NOMO-1 treated with dmso at 0.1 percent for 144 hours (cell line): ENCODE measurements around the gene TADA3.
"Not testable (repeated sequence)": the region's sequence is repeated elsewhere in the genome, so short reads cannot be mapped to it uniquely, and the experiment has no call there.

ENCODE experiments used
- DNase-seq: peaks from one replicate; lab custom pipeline; 2025; ENCODE audit not compliant: unreplicated experiment; lab: John Stamatoyannopoulos, UW

TADA3 gene

DNA sequence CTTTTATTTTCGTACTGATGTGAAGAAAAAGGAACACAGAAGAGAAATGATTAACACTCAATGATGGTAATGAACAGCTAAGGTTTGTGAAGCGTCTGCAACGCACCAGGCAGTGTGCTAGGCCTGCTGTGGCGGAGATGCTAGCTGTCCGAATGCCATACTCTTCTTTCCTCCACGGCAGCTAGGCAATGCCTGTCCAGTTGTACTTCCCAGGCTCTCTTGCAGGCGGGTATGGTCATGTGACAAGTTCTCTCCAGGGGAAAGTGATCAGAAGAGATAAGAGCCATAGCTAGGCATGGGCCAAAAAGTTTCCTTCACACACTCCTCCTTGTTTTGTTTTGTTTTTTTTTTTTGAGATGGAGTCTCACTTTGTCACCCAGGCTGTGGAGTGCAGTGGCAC, 6.7 kb downstream of the TADA3 start:
- no peak for DNase-seq

DNA sequence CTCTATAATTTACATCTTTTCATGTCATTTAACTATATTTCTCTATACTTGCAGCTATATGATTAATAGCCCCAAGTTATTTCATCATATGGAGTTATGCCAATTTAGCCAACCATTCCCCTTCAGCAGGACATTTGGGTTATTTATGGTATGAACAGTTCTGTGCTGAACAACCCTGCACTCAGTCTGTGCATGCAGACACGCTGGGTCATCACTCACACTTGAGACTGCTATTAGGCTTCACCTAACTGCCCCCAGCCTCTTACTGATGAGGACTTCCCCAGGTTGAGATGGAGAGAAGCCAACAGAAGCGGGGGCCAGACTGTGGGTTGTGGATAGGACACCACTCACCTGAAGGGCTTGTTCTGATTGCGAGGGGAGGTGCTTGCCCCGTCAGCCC, 7.3 kb downstream of the TADA3 start:
- DNase-seq, result no peak

DNA sequence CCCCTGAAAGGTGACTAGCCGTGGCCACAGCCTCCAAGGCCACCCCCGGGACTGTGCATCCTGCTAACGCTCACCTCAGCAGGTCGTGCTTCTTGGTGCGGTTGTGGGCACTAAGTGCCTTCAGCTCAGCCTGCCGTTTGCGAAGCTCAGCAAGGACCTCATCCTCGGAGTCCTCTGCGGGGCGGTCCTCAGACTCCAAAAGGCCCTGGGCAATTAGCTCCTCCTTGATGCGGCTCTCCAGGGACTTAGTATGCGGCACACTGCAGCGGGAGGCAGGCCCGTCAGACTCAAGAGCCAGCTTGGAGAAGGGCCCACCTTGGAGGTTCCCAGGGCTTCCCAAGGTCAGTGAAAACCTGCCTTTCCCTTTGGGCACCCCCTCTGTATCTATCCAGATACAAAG, 8.3 kb downstream of the TADA3 start:
- DNase-seq, result no peak

GRCh38 chr3:9782770-9783169, 9.5 kb downstream of the TADA3 start:
- DNase-seq, result no peak

- DNase-seq, result no peak
Measured at GRCh38 chr3:9781978-9782603, 10.2 kb downstream of the TADA3 start.

DNA sequence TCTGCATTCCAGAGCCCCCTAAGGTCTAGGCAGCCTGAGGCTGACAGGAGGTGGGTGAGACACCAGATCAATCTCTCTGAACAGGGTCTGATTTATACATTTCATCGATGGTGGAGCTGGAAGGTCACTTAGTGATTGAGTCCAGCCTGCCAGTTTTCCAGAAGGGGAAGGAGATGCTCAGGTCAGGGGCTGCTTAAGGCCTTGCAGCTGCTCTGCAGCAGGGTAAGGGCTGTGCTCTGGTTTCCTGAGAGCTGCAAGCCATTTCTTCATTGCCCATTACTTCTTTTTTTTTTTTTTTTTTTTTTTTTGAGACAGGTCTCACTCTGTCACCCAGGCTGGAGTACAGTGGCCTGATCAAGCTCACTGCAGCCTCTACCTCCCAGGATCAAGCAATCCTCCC, 10.7 kb downstream of the TADA3 start:
- DNase-seq, result no peak

- no peak for DNase-seq
Measured at GRCh38 chr3:9780910-9781309, 11.4 kb downstream of the TADA3 start.

- DNase-seq, result no peak
Measured at GRCh38 chr3:9780458-9780812, 11.8 kb downstream of the TADA3 start.

- peak; percentile 92 for DNase-seq
Measured at GRCh38 chr3:9779721-9780457, 12.4 kb downstream of the TADA3 start.

DNA sequence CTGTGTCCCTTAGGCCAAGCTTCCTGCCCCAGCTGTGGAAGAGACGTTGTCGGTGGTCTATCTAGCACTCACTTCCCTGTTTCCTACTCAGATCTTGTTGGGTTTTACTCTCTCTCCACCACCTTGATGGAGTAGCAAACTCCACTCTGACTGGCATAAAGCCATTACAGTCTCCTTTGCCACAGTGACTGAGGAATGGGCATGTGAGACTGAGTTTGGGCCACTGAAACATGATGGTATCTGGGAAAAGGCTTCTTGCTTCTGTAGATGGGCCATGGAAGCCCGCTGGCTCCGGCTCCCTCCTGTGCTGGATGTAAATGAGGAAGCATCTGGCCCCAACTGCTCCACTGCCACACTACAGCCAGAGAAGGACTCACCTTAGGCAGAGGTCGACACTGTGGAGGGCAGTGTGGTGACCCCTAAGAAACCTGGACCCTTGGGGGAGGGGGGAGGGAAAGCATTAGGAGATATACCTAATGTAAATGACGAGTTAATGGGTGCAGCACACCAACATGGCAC, 13.1 kb downstream of the TADA3 start:
- no peak for DNase-seq

GRCh38 chr3:9778143-9779074, 13.9 kb downstream of the TADA3 start:
- DNase-seq, result no peak

GRCh38 chr3:9777694-9778021, 14.6 kb downstream of the TADA3 start:
- no peak for DNase-seq

DNA sequence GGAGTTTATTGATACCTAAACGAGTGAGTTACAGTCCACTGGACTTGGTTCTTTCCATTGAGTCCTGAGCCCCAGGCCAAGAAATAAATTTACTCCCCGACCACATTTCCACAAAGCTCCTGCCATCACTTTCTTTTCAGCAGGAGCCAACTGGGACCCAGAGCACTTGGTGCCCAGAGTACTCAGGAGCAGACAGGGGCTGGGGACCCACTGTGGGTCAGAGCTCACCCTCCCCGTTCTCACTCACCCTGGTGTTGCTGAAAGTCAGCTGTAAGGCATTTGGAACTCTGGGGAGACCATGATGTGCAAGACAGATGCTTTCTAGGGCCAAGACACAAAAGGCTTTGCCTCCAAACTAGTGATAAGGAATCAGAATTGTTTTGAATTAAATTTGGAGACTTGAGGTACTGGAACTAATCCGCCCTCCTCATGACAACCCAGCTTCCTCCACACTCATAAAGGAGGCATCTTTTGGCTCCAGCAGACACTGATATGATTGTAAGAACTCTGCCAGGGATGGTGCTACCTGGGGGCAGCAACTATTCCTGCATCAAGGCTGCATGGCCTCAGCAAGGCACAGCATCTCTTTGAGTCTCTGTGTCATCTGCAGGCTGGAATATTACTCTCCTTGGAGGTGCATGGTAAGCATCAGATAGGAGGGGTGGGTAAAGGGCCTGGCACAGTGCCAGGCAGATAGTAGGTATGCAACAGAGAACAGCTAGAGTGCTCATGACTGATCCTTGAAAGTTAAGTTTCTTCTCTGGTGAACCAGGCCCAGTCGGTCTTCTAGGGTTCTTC, 15.2 kb downstream of the TADA3 start:
- no peak for DNase-seq

GRCh38 chr3:9771007-9771406, 21.3 kb downstream of the TADA3 start:
- DNase-seq, result not testable (repeated sequence)

DNA sequence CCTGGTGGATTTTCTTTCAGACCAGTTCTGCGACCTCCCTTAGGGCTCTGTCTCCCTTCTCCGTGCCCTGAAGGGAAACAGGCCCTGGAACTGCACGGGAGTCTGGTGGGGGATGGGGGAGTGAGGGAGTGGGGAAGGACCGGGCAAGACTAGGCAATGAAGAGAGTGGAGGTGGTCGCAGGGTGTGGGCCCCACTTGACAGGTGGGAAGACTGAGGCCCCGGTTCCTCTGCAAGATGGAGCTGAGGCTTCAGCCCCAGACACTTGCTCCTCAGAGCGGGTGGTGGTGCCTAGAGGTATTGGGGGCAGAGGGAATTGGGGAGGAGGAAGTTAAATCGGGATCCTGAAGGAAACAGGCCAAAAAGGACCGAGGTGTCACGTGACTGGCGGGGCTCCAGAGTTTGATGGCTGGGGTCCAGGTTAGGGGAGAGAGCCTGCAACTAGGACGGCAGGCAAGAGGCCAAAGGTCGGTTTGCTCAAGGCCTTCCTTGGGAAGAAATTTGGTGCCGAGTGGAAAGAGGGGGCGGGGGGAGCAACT, 21.9 kb downstream of the TADA3 start:
- no peak for DNase-seq

GRCh38 chr3:9769426-9770275, 22.6 kb downstream of the TADA3 start, which contains the start of gene CAMK1:
Gene CAMK1 (minus strand): TSS chr3:9769947. CDS start chr3:9767749, 2,198 bp downstream.
- DNase-seq, result no peak

- no peak for DNase-seq
Measured at GRCh38 chr3:9769012-9769411, 23.3 kb downstream of the TADA3 start.

DNA sequence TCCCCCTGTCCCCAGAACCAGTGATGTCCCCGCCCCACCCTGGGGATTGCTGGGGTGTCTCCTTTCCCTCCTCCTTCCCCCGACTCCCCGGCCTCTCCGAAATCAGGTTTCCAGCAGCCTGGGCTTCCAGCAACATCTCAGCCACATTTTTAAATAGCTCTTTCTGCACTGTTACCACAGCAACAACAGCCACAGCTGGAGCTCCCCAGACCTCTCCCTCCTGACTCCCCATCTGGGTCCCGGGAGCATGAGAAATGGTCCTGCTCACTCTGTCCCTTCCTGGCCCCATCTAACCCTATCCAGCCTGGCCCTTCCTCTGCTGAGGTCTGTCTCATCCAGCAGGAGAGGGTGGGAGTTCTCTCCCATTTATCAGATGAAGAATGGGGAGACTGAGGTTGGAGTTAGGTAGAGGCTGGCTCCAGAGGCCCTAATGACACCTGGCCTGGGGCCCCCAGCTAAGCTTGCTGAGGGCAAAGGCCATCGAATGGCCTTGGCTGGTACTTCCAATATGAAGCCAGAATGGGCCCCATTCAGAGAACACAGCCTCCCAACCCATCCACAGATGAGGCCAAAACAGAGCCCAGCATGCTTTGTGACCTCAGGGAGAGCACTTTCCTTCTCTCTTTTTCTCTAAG, 24.0 kb downstream of the TADA3 start:
- no peak for DNase-seq

DNA sequence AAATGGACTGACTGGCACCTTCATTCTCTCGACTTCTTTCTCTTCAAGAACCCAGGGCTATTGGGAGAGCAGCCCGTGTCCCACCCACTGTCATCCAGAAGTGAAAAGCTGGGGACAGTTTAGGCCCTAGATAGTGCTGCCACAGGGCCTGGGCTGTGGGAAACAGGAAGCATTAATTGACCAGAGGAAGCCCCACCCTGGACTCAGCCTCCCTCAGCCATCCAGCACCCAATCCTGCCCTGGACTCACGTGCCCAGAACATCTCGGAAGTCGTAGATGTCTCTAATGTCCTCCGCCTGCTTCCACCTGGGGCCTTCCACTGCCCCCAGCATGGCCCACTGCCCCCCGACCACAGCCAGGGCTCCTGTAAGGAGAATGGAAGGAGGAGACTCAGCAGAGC, 24.9 kb downstream of the TADA3 start:
- no peak for DNase-seq
